AG04450 (cell line): ENCODE data around the gene ZNF462. TPM values are rescaled to one million over a fixed set of nuclear protein-coding genes. Genes with fewer than 3 reads are reported as not detected.
"Not testable (repeated sequence)": the region's sequence is repeated elsewhere in the genome, so short reads cannot be mapped to it uniquely, and the experiment has no call there.

Experiments used
- CTCF ChIA-PET: fragments of 300-600, 350-600 bp; formaldehyde crosslinking; extraction: SDS; loops from one replicate; lab custom pipeline; 2022; ENCODE audit warnings: antibody characterized with exemption, inconsistent platforms; lab: Charles Lee
- POLR2A ChIA-PET: fragments of 350-600 bp; formaldehyde crosslinking; extraction: SDS; loops from one replicate; lab custom pipeline; 2021; ENCODE audit warnings: antibody characterized with exemption, inconsistent platforms; lab: Yijun Ruan, JAX
- DNase-seq: peaks from one replicate; pipeline ENCODE4 v3.0.0-alpha.2; 2011; ENCODE audit warnings: low read depth, low spot score
- H3K27ac ChIP-seq: one replicate; pipeline ENCODE4 v1.5.1; 2012; ENCODE audit warnings: low read depth, low read length, control low read depth
- H3K27me3 ChIP-seq: one replicate; pipeline ENCODE4 v1.6.0; 2012; ENCODE audit warnings: low read length; ENCODE audit not compliant: control insufficient read depth, insufficient read depth
- H3K4me3 ChIP-seq: 2 replicates; pipeline ENCODE4 v1.5.1; 2011; ENCODE audit warnings: mild to moderate bottlenecking, low read depth, low read length, control low read depth
- H3K9me3 ChIP-seq: 2 replicates; pipeline ENCODE4 v1.5.1; 2012; ENCODE audit warnings: low read length; ENCODE audit not compliant: control insufficient read depth, insufficient read depth
- CTCF ChIP-seq: IDR thresholded peaks from 2 replicates; pipeline ENCODE4 v1.5.1; 2011; ENCODE audit warnings: low read depth, low read length, control low read depth, inconsistent platforms
- polyA plus RNA-seq: library from polyadenylated mRNA; depleted of rRNA; stranded (reverse); fragments of >200 nt; gene quantifications from 2 replicates; pipeline ENCODE4 v1.2.3, GENCODE V29; 2011

The ZNF462 gene
- polyA plus RNA-seq, 1 experiment = 7.5 TPM

GRCh38 chr9:106980551-106981101 is 117.7 kb downstream of the ZNF462 start:
- no peaks in the 10 kb centered on the region for H3K9me3 ChIP-seq
- H3K4me3 ChIP-seq = no peak overlapping the region
- ChIA-PET CTCF (interaction anchor here (0.5 kb wide), 1 partner anchor 119 kb away, joined by 4 read pairs; no protein-coding TSS in a partner anchor), POLR2A (no interaction called here)
- no peak for TF ChIP-seq CTCF
- DNase-seq = no peak
- H3K27me3 ChIP-seq = no peaks in the 10 kb centered on the region
- H3K27ac ChIP-seq = no peak overlapping the region

DNA sequence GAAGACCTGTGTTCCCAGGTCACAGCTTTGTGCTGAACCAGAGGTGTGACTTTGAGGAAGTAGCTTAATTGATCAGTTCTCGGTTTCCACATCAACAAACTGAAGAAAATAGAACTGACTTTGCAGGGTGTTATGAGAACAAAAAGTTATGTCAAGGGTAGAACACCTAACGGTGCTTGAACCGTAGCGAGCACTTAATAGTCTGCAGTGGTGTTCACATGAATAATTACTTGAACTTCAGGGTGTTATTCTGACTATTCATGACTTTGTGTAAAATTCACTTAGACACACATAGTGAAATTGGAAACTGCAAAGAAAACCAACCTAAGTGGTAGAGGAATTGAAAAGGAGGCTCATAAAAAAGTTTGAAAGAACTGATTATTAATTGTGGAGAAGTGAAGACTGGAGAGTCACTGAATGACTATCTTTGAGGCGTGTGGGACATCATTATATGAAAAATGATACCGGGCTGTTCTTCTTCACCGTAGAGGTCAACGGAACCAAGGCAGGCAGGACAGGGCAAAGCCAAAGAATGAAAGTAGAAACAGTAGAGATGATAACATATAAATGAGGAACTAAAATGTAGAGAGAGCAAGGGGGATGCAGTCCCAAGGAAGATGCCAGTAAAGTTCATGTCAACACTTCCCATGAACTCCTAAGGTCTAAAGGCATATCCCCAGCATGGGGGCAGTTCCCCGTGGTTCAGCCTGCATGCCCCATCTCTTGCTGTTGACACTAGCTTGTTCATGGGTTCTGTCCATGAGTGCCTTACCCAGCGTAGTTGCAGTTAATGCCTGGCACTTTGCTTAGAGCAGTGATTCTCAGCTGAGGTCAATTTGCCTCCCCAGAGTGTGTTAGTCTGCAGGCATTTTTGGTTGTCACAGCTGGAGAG is 118.7 kb downstream of the ZNF462 start:
- CTCF ChIA-PET = no interaction called here
- no peak for DNase-seq
- Histone ChIP-seq H3K27ac (no peak overlapping the region), H3K9me3 (no peaks in the 10 kb centered on the region), H3K4me3 (no peak overlapping the region), H3K27me3 (no peaks in the 10 kb centered on the region)
- TF ChIP-seq CTCF = no peak
- POLR2A ChIA-PET = no interaction called here

DNA sequence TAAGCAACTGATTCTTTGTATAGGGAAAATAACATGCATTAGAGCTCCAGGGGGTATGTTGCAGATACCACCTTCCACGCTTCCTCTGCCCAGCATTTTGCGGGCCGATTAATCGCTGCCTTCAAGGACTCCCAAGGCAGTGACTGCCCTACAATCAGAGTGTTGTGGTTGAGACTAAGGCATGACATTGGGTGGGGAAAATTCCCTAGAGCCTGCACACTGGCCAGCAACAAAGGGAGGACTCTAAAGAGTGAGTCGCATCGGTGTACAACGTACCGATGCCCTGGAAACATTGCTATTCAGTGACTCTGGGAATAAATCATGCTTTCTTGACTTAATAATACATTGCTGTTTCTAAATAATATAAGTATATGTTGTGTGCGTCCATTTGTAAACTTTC is 119.7 kb downstream of the ZNF462 start:
- ChIA-PET CTCF (no interaction called here), POLR2A (no interaction called here)
- Histone ChIP-seq H3K9me3 (no peaks in the 10 kb centered on the region), H3K27me3 (no peaks in the 10 kb centered on the region), H3K27ac (no peak overlapping the region), H3K4me3 (no peak overlapping the region)
- no peak for DNase-seq
- no peak for TF ChIP-seq CTCF

- ChIA-PET CTCF (no interaction called here), POLR2A (no interaction called here)
- no peaks in the 10 kb centered on the region for H3K27me3 ChIP-seq
- no peak for TF ChIP-seq CTCF
- H3K27ac ChIP-seq = no peak overlapping the region
- no peaks in the 10 kb centered on the region for H3K9me3 ChIP-seq
- H3K4me3 ChIP-seq = no peak overlapping the region
- DNase-seq = no peak
Measured at GRCh38 chr9:106983346-106983745, 120.4 kb downstream of the ZNF462 start.

DNA sequence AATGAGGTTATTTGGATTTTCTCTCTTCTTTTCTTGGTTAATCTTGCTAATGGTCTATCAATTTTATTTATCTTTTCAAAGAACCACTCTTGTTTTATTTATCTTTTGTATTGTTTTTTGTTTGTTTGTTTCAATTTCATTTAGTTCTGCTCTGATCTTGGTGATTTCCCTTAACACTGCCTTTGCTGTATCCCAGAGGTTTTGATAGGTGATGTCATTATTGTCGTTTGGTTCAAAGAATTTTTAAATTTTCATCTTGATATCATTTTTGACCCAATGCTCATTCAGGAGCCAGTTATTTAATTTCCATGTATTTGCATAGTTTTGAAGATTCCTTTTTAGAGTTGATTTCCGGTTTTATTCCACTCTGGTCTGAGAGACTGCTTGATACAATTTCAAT is 126.9 kb downstream of the ZNF462 start:
- H3K4me3 ChIP-seq, POLR2A ChIA-PET, CTCF ChIA-PET, DNase-seq, H3K27ac ChIP-seq, H3K27me3 ChIP-seq, H3K9me3 ChIP-seq: not testable (repeated sequence)
